ENCODE data around the gene MPZL2.

Gene MPZL2

GRCh38 chr11:118239509-118240205 lies 24.4 kb downstream of the MPZL2 start:
- Mint-ChIP-seq H3K36me3 (ENCODE audit: low read depth) (no peaks in the 10 kb centered on the region), H3K4me3 (no peak overlapping the region), H3K4me1 (peaks cover 3% of the 10 kb centered on the region), H3K9me3 (no peaks in the 10 kb centered on the region), H3K27me3 (ENCODE audit: low read depth) (peaks cover 45% of the 10 kb centered on the region), H3K27ac (no peak overlapping the region)
- no peak for TF ChIP-seq CTCF (IDR thresholded peaks at IDR 0.05; ENCODE audit: unreplicated experiment in 3 of 3)

- Mint-ChIP-seq H3K27me3 (ENCODE audit: low read depth) (peaks cover 43% of the 10 kb centered on the region), H3K36me3 (ENCODE audit: low read depth) (no peaks in the 10 kb centered on the region), H3K9me3 (no peaks in the 10 kb centered on the region), H3K4me3 (no peak overlapping the region), H3K4me1 (peaks cover 3% of the 10 kb centered on the region), H3K27ac (no peak overlapping the region)
- no peak for TF ChIP-seq CTCF (IDR thresholded peaks at IDR 0.05; ENCODE audit: unreplicated experiment in 3 of 3)
Observed at GRCh38 chr11:118238929-118239328, 25.2 kb downstream of the MPZL2 start.

GRCh38 chr11:118238421-118238820 lies 25.7 kb downstream of the MPZL2 start:
- no peaks in the 10 kb centered on the region for H3K36me3 Mint-ChIP-seq (ENCODE audit: low read depth)

DNA sequence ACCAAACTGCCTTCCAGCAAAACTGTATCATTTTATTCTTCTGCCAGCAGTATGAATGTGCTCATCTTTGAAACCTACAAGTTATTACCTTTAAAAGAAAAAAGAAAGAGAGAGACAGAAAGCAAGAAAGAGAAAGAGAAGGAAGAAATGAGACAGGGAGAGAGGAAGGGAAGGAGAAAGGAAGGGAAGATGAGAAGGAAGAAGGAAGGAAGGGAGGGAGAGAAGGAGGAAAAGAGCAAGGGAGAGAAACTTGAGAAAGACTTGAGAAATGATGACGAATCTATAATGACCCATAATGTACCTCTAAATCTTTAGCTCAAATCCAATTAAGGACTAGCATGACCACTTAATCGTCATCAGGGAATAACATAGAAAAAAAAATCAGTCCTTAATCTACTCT lies 27.9 kb downstream of the MPZL2 start:
- H3K4me1 Mint-ChIP-seq = no peaks in the 10 kb centered on the region

More at GRCh38 chr11:118238421-118238820, 25.7 kb downstream of the MPZL2 start:
- Mint-ChIP-seq H3K4me3 (no peak overlapping the region), H3K27me3 (ENCODE audit: low read depth) (peaks cover 38% of the 10 kb centered on the region), H3K9me3 (no peaks in the 10 kb centered on the region), H3K27ac (no peak overlapping the region), H3K4me1 (peaks cover 3% of the 10 kb centered on the region)
- no peak for TF ChIP-seq CTCF (IDR thresholded peaks at IDR 0.05; ENCODE audit: unreplicated experiment in 3 of 3)

DNA sequence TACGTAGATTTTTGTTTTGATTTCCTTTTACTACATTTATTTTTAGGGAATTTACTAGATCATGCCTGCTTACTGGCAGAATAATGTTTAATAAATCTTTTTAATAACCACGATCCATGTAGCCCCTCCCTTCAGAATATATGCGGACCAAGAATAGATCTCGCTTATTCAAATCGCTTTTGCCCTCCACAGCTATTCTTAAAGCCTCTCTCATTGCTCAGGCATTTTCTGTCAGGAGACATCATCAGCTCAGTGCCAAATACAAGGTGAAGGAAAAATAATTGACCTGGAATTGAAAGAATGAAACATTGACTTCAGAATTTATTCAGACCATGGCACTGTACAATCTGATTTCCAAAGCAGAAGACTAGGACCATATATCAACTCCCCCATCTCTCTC lies 29.3 kb downstream of the MPZL2 start:
- Mint-ChIP-seq H3K27ac (no peak overlapping the region), H3K27me3 (ENCODE audit: low read depth) (peaks cover 15% of the 10 kb centered on the region), H3K9me3 (no peaks in the 10 kb centered on the region), H3K4me3 (no peak overlapping the region), H3K36me3 (ENCODE audit: low read depth) (no peaks in the 10 kb centered on the region), H3K4me1 (no peaks in the 10 kb centered on the region)
- TF ChIP-seq CTCF (IDR thresholded peaks at IDR 0.05; ENCODE audit: unreplicated experiment in 3 of 3) = no peak

More for the DNA sequence above, 27.9 kb downstream of the MPZL2 start:
- Mint-ChIP-seq H3K36me3 (ENCODE audit: low read depth) (no peaks in the 10 kb centered on the region), H3K27ac (peak overlapping the region in 1 of 3 experiments; percentile 62), H3K27me3 (ENCODE audit: low read depth) (peaks cover 23% of the 10 kb centered on the region), H3K9me3 (no peaks in the 10 kb centered on the region), H3K4me3 (no peak overlapping the region)
- TF ChIP-seq CTCF (IDR thresholded peaks at IDR 0.05; ENCODE audit: unreplicated experiment in 3 of 3) = no peak

GRCh38 chr11:118233850-118234249 lies 30.2 kb downstream of the MPZL2 start:
- no peak overlapping the region for H3K27ac Mint-ChIP-seq
- no peaks in the 10 kb centered on the region for H3K36me3 Mint-ChIP-seq (ENCODE audit: low read depth)
- H3K9me3 Mint-ChIP-seq = no peaks in the 10 kb centered on the region
- no peak for TF ChIP-seq CTCF (IDR thresholded peaks at IDR 0.05; ENCODE audit: unreplicated experiment in 3 of 3)
- H3K27me3 Mint-ChIP-seq (ENCODE audit: low read depth) = peaks cover 15% of the 10 kb centered on the region
- no peak overlapping the region for H3K4me3 Mint-ChIP-seq
- H3K4me1 Mint-ChIP-seq = no peaks in the 10 kb centered on the region

Measured in nephron (organoid).